Neural crest cell (in vitro differentiated cells): ENCODE measurements around the gene ZNF14. TPM values are rescaled to one million over a fixed set of nuclear protein-coding genes. Genes with fewer than 3 reads are reported as not detected.
"Not testable (repeated sequence)": the region's sequence is repeated elsewhere in the genome, so short reads cannot be mapped to it uniquely, and the experiment has no call there.

Source experiments
- DNase-seq: peaks from one replicate; pipeline ENCODE4 v3.0.0; 2021; ENCODE audit warnings: low read depth, mixed read lengths, low spot score
- H3K27ac Mint-ChIP-seq: one replicate; pipeline ENCODE4 v1.8.0; 2021; ENCODE audit warnings: mild to moderate bottlenecking, mixed read lengths; ENCODE audit not compliant: unreplicated experiment
- H3K27me3 Mint-ChIP-seq: 2 replicates; pipeline ENCODE4 v1.8.0; 2021; ENCODE audit warnings: low read depth, mild to moderate bottlenecking, mixed read lengths
- H3K36me3 Mint-ChIP-seq: 2 replicates; pipeline ENCODE4 v1.8.0; 2021; ENCODE audit warnings: low read depth, mild to moderate bottlenecking, mixed read lengths
- H3K4me1 Mint-ChIP-seq: 2 replicates; pipeline ENCODE4 v1.8.0; 2021; ENCODE audit warnings: mixed read lengths
- H3K4me3 Mint-ChIP-seq: one replicate; pipeline ENCODE4 v1.8.0; 2021; ENCODE audit warnings: mild to moderate bottlenecking, mixed read lengths
- H3K9me3 Mint-ChIP-seq: 2 replicates; pipeline ENCODE4 v1.8.0; 2021; ENCODE audit warnings: mixed read lengths
- CTCF ChIP-seq: fragments of 200-600 bp; sonication (generic); conservative IDR thresholded peaks from 2 replicates; pipeline ENCODE4 v1.5.0; 2021; ENCODE audit warnings: antibody characterized with exemption, mild to moderate bottlenecking
- total RNA-seq: library from RNA; stranded (reverse); gene quantifications from 2 replicates; pipeline ENCODE4 v1.2.1, GENCODE V29; 2021

ZNF14 gene
- total RNA-seq, 1 donor from 2014 or later = 9.3 TPM

- Mint-ChIP-seq H3K36me3 (no peaks in the 10 kb centered on the region), H3K27me3 (peaks cover 4% of the 10 kb centered on the region), H3K27ac (no peak overlapping the region), H3K4me1 (no peaks in the 10 kb centered on the region), H3K4me3 (no peak overlapping the region), H3K9me3 (peaks cover 3% of the 10 kb centered on the region)
- DNase-seq = no peak
- TF ChIP-seq CTCF = no peak
These were observed 15.5 kb upstream of the ZNF14 start for GRCh38 chr19:19748249-19748938.

GRCh38 chr19:19747357-19748220 lies 14.7 kb upstream of the ZNF14 start:
- DNase-seq = no peak
- Mint-ChIP-seq H3K9me3 (peaks cover 3% of the 10 kb centered on the region), H3K4me1 (no peaks in the 10 kb centered on the region), H3K27ac (no peak overlapping the region), H3K27me3 (peaks cover 4% of the 10 kb centered on the region), H3K4me3 (no peak overlapping the region), H3K36me3 (no peaks in the 10 kb centered on the region)
- TF ChIP-seq CTCF = no peak

GRCh38 chr19:19746286-19747213 lies 13.6 kb upstream of the ZNF14 start:
- Mint-ChIP-seq H3K27me3 (peaks cover 4% of the 10 kb centered on the region), H3K4me3 (no peak overlapping the region), H3K4me1 (no peaks in the 10 kb centered on the region), H3K9me3 (peaks cover 1% of the 10 kb centered on the region), H3K27ac (no peak overlapping the region), H3K36me3 (no peaks in the 10 kb centered on the region)
- DNase-seq = no peak
- TF ChIP-seq CTCF = no peak

DNA sequence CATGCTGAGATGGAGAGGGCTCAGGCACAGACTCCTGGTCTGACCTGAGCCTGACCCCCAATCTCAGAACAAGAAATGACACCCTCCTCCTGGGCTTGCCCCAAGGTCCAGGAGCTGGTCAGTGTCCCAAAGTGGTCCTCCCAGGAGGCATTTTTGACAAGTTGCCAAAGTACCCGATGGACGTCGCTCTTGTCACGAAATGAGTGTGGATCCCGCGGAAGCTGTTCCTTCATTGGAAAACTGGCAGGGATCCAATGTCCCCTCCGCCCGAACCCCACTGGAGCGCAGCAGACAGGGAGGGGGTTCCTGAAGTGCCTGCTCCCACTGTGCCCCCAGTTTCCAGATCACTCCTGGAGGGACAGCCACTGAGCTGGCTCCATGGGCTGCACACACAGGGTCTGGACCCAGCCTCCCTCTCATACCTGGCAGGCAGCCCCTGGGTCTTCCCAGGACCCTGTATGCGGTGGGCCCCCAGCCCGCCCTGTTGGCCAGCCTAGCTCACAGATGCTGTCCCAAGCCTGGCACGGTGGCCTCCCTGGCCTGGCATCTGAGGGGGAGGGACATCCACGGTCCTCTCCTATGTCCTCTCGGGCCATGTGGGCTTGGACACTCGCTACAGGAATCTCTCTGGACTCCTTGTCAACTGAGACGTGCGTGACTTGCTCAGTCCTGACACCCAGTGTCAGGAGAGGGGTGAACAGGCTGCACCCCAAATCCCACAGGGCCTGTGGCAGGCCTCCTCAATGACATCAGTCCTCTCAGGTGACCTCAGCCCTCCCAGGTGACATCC lies 12.8 kb upstream of the ZNF14 start:
- Mint-ChIP-seq H3K27ac (no peak overlapping the region), H3K4me3 (no peak overlapping the region), H3K9me3 (no peaks in the 10 kb centered on the region), H3K36me3 (no peaks in the 10 kb centered on the region), H3K27me3 (peaks cover 4% of the 10 kb centered on the region), H3K4me1 (no peaks in the 10 kb centered on the region)
- no peak for DNase-seq
- no peak for TF ChIP-seq CTCF

DNA sequence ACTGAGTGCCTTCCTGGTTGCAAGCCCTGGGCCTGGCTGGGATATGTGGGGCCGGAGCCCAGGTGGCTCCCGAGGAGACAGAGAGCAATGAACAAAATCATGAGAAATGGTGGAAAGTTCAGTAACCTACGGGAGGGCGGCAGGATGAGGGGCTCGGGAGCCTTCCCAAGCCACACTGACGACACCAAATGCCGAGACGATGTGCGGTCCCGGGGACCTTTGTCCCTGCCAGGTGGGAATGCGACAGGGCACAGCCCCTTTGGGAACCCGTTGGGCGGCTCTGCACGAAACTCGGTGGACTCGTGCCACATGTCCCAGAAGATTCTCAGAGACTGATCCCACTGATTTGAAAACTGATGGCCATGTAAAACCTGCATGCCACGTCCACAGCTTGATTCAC lies 11.7 kb upstream of the ZNF14 start:
- Mint-ChIP-seq H3K4me3 (no peak overlapping the region), H3K27ac (no peak overlapping the region), H3K9me3 (no peaks in the 10 kb centered on the region), H3K27me3 (peaks cover 4% of the 10 kb centered on the region), H3K4me1 (no peaks in the 10 kb centered on the region), H3K36me3 (no peaks in the 10 kb centered on the region)
- no peak for TF ChIP-seq CTCF
- DNase-seq = no peak

DNA sequence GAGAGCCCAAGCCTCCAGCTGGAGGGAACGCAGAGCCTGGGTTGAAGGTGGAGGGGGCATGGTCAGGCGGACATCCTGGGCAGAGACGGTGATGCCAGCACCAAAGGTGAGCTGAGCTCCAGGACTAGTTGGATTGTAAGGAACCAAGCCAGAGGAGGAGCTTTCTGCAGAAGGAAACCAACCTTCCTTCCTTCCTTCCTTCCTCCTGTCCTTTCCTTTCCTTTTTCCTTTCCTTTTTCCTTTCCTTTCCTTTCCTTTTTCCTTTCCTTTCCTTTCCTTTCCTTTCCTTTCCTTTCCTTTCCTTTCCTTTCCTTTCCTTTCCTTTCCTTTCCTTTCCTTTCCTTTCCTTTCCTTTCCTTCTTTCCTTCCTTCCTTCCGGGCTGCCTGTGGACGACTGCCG lies 11.0 kb upstream of the ZNF14 start:
- H3K4me3 Mint-ChIP-seq, DNase-seq, H3K27me3 Mint-ChIP-seq, H3K36me3 Mint-ChIP-seq, H3K9me3 Mint-ChIP-seq, H3K4me1 Mint-ChIP-seq, H3K27ac Mint-ChIP-seq: not testable (repeated sequence)
